ENCODE results near the gene TBX15.

- TF ChIP-seq, protein P1, sequence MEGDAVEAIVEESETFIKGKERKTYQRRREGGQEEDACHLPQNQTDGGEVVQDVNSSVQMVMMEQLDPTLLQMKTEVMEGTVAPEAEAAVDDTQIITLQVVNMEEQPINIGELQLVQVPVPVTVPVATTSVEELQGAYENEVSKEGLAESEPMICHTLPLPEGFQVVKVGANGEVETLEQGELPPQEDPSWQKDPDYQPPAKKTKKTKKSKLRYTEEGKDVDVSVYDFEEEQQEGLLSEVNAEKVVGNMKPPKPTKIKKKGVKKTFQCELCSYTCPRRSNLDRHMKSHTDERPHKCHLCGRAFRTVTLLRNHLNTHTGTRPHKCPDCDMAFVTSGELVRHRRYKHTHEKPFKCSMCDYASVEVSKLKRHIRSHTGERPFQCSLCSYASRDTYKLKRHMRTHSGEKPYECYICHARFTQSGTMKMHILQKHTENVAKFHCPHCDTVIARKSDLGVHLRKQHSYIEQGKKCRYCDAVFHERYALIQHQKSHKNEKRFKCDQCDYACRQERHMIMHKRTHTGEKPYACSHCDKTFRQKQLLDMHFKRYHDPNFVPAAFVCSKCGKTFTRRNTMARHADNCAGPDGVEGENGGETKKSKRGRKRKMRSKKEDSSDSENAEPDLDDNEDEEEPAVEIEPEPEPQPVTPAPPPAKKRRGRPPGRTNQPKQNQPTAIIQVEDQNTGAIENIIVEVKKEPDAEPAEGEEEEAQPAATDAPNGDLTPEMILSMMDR (IDR thresholded peaks at IDR 0.05): no peak
- no peak for TF ChIP-seq EZH2 (IDR thresholded peaks at IDR 0.05)
- no peak for TF ChIP-seq EZH2phosphoT487 (IDR thresholded peaks at IDR 0.05)
Observed at GRCh38 chr1:118937413-118938072, 50.6 kb downstream of the TBX15 start.
